Spleen (tissue), 7 donors: ENCODE measurements around the gene RASSF5.

ENCODE experiments used
- POLR2A ChIP-seq, 3 donors: fragments of 450-650 bp; IDR thresholded peaks; one replicate each; pipeline ENCODE4 v1.5.1; 2017; ENCODE audit warnings: antibody characterized with exemption in 3 of 3, mild to moderate bottlenecking in 1 of 3
- POLR2AphosphoS5 ChIP-seq, 3 donors: sonication (generic); formaldehyde crosslinking; IDR thresholded peaks; one replicate each; pipeline ENCODE4 v1.5.1; 2017; ENCODE audit warnings: antibody characterized with exemption in 3 of 3
- TF ChIP-seq, protein P1 (sequence below), 11 experiments: fragments of 200-600 bp in 7 of 11; fragments of 450-650 bp in 4 of 11; sonication (generic) in 4 of 11; IDR thresholded peaks in 8 of 11; conservative IDR thresholded peaks in 3 of 11; 1 replicate in 7 of 11; 2 replicates in 4 of 11; pipeline versions ENCODE4 v1.4.0 to v1.8.0; 2016 to 2021; ENCODE audit warnings: antibody characterized with exemption in 11 of 11, inconsistent platforms in 4 of 11, mild to moderate bottlenecking in 1 of 11
- donor health status: DM: no; HTN: no; CAD: no; lungs with moderate emphysema.
- donor health status: DM: no; HTN: no; CAD: no.
- donor health status: DM: no; HTN: no; CAD: no.

DNA sequence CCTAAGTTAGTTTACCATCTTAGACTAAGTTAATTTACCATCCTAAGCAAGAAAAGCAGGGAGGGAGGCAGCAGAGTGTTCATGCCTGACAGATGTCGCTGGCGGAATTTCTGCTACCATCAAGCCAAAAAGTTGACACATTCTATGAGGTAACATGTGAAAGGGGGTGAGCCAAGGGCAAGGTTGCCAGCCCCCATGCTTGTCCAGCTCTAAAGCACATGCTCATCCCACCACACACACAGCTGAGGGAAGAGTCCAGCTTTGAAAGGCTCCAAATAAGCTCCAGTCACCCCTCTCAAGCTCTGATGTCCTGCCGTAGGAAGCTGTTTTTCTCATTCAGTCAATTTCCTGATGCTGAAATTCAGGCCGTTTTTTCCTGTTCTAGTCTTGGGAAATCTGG lies 58.7 kb downstream of the RASSF5 start:
- TF ChIP-seq, protein P1, sequence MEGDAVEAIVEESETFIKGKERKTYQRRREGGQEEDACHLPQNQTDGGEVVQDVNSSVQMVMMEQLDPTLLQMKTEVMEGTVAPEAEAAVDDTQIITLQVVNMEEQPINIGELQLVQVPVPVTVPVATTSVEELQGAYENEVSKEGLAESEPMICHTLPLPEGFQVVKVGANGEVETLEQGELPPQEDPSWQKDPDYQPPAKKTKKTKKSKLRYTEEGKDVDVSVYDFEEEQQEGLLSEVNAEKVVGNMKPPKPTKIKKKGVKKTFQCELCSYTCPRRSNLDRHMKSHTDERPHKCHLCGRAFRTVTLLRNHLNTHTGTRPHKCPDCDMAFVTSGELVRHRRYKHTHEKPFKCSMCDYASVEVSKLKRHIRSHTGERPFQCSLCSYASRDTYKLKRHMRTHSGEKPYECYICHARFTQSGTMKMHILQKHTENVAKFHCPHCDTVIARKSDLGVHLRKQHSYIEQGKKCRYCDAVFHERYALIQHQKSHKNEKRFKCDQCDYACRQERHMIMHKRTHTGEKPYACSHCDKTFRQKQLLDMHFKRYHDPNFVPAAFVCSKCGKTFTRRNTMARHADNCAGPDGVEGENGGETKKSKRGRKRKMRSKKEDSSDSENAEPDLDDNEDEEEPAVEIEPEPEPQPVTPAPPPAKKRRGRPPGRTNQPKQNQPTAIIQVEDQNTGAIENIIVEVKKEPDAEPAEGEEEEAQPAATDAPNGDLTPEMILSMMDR (IDR thresholded peaks at IDR 0.05 in 8 of 11, conservative IDR thresholded peaks at IDR 0.05 in 3 of 11): no peak
- TF ChIP-seq POLR2AphosphoS5 (IDR thresholded peaks at IDR 0.05) (peak in 1 of 3 donors; percentile 6), POLR2A (IDR thresholded peaks at IDR 0.05) (no peak)
